ENCODE results near the gene C9.
"Not testable (repeated sequence)": the region's sequence is repeated elsewhere in the genome, so short reads cannot be mapped to it uniquely, and the experiment has no call there.

The C9 gene

DNA sequence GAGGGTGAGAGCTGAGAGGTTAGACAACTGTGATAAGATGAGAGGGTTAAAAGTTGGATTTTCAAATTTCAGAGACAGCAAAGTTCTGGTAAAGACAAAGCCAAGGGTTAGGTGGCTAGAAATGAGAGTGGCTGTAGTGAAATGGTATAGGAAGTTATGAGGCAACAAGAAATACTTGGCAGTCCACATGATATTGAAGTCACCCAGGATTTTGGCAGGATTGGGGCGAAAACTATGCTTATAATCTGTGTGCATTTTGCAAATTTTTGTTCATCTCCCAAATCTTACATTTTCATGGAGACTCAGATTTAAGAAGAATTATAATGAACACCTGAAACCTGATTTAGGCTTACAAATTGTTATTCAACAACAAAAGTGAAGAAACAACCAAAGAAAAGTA is 35.6 kb downstream of the C9 start:
- DNase-seq (ENCODE audit: low read depth, low spot score): no peak

DNA sequence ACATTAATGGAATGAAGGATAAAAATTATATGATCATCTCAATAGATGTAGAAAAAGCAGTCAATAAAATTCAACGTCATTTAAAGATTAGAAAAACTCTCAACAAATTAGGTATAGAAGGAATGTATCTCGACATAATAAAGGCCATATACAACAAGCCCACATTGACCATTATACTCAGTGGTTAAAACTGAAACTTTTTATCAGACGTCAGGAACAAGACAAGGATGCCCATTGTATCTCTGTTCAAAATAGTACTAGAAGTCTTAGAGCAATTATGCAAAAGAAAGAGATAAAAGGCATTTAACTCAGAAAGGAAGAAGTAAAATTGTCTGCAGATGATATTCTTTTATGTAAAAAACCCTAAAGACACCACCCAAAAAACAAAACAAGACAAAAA is 40.8 kb downstream of the C9 start:
- no peak for DNase-seq (ENCODE audit: low read depth, low spot score)

DNA sequence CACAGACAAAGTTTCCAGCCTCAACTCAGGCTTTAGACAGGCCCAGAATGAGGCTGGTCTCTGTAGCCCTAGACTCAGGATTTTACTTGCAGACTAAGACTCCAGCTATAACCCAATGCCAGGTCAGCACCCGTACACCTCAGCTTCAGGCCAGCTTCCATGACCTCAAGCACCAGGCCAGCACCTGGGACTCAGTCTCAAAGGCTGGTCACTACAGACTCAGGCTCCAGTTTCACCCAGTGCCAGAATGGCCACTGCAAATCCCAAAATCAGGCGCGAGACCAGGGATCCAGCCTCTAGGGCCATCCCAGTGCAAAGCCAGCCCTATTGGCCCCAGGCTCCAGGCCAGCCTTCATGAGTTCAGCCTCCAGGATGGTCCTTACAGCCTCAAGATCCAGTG is 44.9 kb downstream of the C9 start:
- no peak for DNase-seq (ENCODE audit: low read depth, low spot score)

- not testable (repeated sequence) for DNase-seq (ENCODE audit: low read depth, low spot score)
These were observed 47.8 kb downstream of the C9 start for GRCh38 chr5:39316464-39316863.

DNA sequence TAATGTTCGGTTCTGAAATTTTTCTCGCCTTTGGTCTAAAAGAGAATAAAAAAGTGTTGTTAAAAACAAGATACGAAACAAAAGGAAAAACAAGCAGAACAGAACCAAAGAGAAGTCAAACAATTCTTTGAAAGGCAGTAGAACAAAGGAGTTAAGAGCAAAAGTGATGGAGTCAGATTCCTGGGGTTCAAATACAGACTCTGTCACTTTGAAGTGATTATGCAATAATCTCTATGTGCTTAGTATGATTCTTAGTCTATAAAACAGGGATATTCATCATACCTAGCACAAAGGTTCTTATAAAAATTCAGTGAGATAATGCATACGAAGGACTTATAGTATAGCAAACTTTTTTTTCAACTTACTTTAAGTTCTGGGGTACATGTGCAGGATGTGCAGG is 48.3 kb downstream of the C9 start:
- DNase-seq (ENCODE audit: low read depth, low spot score): no peak

- DNase-seq (ENCODE audit: low read depth, low spot score): no peak
These were observed 49.7 kb downstream of the C9 start for GRCh38 chr5:39314591-39314990.

DNA sequence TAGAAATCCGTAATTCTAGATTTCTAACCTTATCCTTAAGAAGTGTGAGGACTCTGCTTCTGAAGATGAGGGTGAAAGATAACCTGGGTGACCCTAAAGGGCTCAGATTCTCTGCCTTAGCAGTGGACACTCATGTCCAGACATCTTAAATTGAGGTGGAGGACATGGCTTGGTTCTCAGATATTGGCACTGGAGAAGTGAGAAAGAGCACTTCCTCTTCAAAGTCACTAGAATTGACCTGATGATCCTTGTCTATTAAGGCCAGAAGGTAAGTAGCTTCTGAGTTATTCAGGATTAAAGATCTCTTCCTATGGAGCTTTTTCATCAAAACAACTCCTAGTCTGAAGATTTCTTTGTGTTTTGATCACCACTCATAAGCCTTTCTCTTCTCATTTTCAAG is 54.8 kb downstream of the C9 start:
- DNase-seq (ENCODE audit: low read depth, low spot score): no peak

- DNase-seq (ENCODE audit: low read depth, low spot score): no peak
These were observed 61.8 kb downstream of the C9 start for GRCh38 chr5:39302472-39302871.

- no peak for DNase-seq (ENCODE audit: low read depth, low spot score)
These were observed 62.9 kb downstream of the C9 start for GRCh38 chr5:39301406-39301805.

GRCh38 chr5:39299962-39300361 is 64.3 kb downstream of the C9 start:
- no peak for DNase-seq (ENCODE audit: low read depth, low spot score)

DNA sequence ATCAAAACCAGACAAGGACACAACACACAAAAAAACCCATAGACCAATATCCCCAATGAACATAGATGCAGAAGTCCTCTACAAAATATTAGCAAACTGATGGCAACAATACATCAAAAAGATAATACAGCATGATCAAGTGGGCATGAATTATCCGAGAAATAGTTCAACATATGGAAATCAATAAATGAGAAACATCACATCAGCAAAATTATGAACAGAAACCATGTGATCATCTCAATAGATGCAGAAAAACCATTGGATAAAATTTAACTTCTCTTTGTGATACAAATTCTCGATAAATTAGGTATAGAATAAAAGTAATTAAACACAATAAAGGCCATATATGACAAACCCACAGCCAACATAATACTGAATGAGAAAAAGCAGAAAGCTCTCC is 69.6 kb downstream of the C9 start:
- no peak for DNase-seq (ENCODE audit: low read depth, low spot score)

- no peak for DNase-seq (ENCODE audit: low read depth, low spot score)
These were observed 79.7 kb downstream of the C9 start for GRCh38 chr5:39284552-39284951.

DNA sequence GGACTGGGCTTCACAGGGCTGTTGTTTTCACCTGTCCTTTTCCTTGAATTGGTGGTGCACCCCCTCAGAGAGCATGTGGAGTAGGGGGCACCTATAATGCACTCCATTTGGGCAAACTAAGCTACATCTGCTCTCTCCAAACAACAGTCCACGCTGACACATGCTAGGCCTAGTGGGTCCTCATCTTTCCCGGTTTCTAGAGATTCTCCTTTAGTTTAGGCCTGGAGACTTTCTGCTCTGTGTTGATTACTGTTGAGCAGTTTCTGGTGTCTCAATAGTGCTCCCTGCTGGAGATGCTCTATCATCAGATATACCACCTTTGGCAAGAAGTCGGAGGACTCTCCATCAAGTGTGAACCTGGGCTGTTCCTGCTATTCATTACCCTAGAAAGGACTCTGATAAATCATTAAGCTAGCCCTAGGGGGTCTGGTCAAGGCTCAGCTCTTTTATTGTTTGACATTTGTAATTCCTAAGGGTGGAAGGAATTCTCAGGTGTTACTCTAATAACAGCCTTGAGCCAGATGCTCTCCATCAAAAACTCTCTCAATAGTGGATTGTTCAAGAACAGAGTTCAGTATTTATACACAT is 81.0 kb downstream of the C9 start:
- DNase-seq (ENCODE audit: low read depth, low spot score): peak; percentile 17

GRCh38 chr5:39282561-39282960 is 81.7 kb downstream of the C9 start:
- DNase-seq (ENCODE audit: low read depth, low spot score): no peak

DNA sequence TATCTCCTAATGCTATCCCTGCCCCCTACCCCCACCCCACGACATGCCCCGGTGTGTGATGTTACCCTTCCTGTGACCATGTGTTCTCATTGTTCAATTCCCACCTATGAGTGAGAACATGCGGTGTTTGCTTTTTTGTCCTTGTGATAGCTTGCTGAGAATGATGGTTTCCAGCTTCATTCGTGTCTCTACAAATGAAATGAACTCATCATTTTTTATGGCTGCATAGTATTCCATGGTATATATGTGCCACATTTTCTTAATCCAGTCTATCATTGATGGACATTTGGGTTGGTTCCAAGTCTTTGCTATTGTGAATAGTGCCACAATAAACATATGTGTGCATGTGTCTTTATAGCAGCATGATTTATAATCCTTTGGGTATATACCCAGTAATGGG is 88.4 kb downstream of the C9 start:
- DNase-seq (ENCODE audit: low read depth, low spot score): not testable (repeated sequence)

GRCh38 chr5:39274398-39275085 is 89.8 kb downstream of the C9 start:
- DNase-seq (ENCODE audit: low read depth, low spot score): no peak

GRCh38 chr5:39273314-39273954 is 90.9 kb downstream of the C9 start:
- DNase-seq (ENCODE audit: low read depth, low spot score): no peak

- DNase-seq (ENCODE audit: low read depth, low spot score): not testable (repeated sequence)
These were observed 91.4 kb downstream of the C9 start for GRCh38 chr5:39272869-39273231.

DNA sequence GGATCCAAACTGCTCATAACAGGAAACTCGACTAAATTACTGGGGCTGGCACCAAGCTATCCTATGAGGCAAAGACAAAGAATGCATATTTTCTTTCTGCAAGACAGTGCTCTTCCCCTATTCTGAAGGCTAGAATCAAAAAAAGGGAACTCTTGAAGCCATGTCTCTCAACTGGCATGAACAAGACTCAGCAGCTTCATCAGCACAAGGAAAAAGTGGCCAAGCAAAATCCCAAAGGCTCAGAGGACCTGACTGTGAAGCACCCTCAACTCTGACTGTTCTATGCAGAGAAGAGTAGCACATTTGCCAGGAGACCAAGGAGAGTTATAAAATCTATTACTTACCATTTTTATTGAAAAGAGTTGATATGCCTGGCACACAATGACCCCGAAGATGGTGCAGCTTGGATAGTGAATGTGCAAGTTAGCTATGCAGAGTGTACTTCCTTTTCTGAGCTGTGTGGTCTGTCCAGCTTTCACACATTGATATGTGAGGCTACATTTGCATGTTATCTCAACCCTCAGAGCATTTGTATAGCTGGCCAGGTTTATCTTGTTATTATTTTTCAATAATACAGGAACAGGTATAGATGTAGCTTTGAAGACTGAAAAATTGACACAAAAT is 94.0 kb downstream of the C9 start:
- no peak for DNase-seq (ENCODE audit: low read depth, low spot score)

DNA sequence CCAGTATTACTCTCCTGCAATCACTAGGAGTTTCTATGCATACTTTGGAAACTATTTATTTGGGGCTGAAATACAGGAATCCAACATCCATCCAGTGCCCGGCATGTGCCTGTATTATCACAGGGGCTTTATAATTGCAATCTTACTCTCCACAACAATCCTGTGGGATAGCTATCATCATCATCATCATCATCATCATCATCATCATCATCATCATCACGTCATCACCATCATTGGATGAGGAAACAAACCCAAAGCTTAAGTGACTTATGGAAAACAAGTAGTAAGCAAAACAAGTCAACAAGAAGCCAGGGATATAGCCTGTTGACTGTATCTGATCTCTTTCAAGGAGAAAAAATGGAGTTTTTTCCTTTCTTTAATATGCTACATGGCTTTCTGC is 97.1 kb downstream of the C9 start:
- DNase-seq (ENCODE audit: low read depth, low spot score): no peak

DNA sequence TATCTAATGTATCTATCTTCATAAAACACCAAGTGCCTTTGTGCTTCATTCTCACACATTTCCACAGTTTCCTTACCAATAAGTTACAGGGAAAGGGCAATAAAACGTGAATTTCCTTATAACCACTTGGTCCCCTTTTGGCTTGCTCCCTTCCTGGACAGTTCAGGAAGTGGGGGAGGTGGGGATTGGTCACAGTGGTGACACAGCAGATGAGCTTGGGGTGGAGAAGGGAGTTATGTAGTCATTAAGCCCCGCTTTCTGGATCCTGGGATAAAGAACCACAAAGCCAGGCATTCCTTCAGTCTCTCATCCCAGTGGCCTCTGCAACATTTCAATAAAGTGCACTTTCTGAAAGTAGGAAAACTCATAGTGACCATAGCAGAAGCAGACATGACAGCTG is 97.9 kb downstream of the C9 start:
- DNase-seq (ENCODE audit: low read depth, low spot score): no peak

GRCh38 chr5:39264528-39264927 is 99.8 kb downstream of the C9 start:
- no peak for DNase-seq (ENCODE audit: low read depth, low spot score)

- DNase-seq (ENCODE audit: low read depth, low spot score): no peak
These were observed 101.3 kb downstream of the C9 start for GRCh38 chr5:39262981-39263380.

Data from brain pericyte (primary cell).